ENCODE measurements around the gene WWOX.

The WWOX gene

DNA sequence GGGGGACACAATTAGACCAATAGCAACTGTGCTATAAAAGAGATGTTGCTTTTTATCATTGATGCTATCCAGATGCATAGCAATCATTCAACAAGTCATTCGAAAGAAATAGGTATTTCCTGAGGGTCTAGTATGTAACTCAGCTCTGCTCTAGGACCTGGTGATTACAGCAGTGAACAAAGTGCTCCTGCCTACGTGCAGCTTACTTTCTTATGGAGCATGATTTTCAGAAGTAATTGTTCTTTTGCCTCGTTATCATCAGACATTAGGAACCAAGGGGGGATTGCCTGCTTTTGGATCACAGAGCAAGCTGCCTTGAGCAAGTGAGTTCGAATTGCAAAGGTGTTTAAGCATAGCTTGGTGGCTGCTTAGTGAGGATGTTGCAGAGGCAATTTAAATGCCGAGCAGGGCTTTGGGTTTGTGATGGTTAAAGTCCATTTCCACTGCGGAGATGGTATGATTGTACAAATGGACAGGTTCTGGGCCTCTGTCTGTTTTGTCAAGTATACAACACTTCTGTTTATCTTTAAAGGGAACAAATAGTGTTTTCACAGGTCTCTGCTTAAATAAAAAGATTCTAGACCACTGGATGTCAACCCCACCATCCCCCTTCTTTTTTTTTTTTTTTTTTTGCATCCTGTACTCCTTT, 41.5 kb downstream of the WWOX start:
- in situ Hi-C loops (cut with MboI; ENCODE audit: low sequenced_read_pairs): no loop called here

DNA sequence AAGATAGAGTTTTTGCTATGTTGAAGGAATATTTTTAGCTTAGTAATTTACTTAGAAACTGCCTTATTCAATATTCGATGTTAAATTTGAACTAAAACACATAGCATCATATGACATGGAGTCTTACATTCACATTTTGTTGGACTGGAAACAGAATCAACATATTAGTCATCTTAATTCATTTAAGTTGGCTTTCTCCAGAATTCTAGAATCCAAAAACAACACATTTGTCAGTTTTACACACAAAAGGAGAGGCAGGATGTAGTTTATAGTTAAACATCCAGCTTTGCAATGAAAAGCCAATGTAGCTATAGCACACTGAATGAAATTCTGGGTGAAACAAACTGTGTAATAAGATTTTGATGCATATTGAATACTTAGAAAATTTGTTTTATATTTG, 43.3 kb downstream of the WWOX start:
- in situ Hi-C loops (cut with MboI; ENCODE audit: low sequenced_read_pairs): no loop called here

DNA sequence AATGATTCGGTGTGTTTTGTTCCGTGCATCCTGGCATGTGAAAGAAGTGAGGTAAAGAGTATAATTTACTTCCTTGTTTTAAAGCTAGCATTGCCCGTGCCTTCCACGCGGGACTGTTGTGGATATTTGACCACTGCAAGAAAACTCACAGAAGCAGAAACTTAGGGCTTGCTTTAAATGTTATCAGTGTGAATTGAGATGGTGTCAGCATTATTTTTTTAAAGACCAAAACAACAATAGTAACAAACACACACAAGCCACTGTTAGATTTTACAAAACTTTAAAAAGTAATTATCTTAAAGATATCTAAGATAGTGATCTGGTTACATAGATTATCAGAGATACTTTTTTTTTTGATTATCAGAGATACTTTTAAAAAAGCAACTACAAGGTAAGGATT, 47.4 kb downstream of the WWOX start:
- in situ Hi-C loops (cut with MboI; ENCODE audit: low sequenced_read_pairs): no loop called here

DNA sequence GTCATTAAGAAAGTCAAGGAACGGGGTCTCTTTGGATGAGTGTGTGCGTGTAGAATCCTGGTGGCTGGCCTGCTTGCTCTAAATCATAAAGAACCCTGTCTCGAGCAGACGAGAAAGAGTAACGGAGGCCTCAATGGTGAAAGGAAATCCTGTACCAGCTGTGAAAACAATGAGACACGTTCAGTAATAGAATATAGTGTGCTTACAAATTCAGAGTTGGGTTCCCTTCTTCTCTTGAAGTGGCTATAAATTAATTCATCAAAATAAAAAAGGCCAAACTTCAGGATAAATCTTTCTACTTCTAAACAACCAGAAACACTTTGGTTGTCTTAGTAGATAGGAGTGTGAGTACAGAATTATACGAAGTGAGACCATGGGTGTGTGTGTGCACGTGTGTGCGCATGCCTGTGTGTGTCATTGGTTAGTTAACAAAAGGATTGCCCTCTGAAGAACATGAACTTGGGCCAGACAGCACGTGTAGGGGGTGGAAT, 48.5 kb downstream of the WWOX start:
- in situ Hi-C loops (cut with MboI; ENCODE audit: low sequenced_read_pairs): no loop called here

DNA sequence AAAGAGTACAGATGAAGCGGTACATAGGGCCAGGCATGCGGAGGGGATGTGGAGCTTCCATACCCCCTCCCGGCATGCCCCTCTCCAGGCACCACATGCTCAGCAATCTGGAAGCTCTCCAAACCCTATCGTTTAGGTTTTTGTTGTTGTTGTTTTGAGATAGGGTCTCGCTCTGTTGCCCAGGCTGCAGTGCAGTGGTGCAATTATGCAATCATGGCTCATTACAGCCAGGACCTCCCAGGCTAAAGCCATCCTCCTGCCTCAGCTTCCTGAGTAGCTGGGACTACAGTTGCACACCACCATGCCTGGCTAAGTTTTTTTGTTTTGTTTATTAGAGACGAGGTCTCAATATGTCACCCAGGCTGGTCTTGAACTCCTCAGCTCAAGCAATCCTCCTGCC, 50.8 kb downstream of the WWOX start:
- in situ Hi-C loops (cut with MboI; ENCODE audit: low sequenced_read_pairs): no loop called here

DNA sequence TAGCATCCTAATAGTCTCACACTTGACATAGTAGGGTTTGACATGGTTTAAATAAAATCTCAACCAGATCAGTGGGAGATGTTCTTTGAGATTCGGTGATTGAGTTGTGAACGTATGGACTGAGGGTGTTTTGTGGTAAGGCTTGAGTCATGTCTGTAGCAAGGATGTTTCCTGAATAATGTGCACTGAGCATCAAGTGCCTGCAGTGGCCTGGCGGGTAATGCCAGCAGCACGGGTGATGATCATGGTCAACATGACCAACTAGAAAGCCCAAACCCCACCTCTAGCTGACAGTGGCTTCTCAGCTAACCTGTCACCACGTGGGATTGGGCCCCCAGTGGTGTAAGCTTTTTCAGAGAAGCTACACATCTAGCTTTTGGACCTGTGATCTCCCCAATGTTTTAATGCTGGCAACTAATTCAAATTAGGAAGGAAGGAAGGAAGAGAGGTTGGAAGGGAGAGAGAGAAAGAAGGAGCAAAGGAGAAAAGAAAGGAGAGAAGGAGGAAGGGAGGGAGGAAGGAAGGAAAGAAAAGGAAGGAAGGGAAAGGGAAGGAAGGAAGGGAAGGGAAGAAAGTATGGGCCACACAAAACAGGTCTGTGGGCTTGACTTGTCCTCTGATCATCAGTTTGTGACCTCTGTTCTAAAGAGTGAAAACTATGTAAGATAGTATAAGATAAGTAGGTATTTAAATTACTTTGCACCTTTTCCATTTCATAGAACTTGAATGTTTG, 55.4 kb downstream of the WWOX start:
- in situ Hi-C loops (cut with MboI; ENCODE audit: low sequenced_read_pairs): no loop called here

DNA sequence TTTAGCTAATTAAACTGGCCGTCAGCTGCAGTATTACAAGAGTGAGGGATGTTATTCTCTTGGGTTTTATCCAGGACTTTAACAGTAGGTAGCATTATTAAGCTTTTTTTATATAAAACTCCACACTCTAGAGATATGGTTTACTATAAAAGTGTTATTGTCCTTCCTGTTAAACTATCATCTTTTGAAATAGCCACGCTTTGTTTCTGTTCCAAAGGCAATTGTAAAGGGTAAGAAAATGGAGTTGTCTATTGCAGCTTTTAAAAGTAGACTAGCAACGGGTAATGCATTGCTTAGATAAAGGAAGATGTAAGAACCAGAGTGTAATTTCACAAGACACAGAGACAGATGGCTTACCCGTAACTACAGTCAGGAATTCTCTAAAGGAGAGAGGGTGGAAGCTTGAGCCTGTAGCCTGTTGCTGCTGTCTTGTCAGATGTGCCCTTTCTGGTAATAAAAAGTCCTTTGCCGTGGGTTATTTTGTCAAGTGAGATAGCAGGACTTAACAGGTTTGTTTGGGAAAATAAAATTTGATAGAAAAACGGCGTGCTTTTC, 56.4 kb downstream of the WWOX start:
- in situ Hi-C loops (cut with MboI; ENCODE audit: low sequenced_read_pairs): no loop called here

DNA sequence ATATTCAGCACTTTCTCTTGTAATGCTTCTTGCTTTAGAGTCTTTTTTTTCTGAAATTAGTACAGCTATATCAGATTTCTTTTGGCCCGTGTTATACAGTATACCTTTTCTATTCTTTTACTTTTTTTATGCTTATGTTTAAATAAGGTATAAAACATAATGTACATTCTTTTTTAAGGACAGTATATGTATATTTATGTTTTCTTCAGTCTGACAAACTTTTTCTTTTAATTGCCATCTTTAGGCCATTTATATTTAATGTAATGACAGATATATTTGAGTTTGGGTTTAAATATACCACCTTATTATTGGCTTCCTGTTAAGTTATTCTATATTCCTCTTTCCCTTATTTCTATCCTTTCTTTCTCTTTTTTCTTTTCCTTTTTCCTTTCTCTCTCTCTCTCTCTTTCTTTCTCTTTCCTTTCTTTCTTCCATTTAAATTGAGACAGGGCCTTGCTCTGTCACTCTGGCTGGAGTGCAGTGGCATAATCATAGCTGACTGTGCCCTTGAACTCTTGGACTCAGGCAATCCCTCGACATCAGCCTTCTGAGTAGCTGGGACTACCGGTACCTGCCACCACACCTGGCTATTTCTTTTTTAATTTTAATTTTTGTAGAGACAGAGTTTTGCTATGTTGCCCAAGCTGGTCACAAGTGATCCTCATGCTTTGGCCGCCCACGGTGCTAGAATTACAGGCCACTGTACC, 61.7 kb downstream of the WWOX start:
- in situ Hi-C loops (cut with MboI; ENCODE audit: low sequenced_read_pairs): no loop called here

DNA sequence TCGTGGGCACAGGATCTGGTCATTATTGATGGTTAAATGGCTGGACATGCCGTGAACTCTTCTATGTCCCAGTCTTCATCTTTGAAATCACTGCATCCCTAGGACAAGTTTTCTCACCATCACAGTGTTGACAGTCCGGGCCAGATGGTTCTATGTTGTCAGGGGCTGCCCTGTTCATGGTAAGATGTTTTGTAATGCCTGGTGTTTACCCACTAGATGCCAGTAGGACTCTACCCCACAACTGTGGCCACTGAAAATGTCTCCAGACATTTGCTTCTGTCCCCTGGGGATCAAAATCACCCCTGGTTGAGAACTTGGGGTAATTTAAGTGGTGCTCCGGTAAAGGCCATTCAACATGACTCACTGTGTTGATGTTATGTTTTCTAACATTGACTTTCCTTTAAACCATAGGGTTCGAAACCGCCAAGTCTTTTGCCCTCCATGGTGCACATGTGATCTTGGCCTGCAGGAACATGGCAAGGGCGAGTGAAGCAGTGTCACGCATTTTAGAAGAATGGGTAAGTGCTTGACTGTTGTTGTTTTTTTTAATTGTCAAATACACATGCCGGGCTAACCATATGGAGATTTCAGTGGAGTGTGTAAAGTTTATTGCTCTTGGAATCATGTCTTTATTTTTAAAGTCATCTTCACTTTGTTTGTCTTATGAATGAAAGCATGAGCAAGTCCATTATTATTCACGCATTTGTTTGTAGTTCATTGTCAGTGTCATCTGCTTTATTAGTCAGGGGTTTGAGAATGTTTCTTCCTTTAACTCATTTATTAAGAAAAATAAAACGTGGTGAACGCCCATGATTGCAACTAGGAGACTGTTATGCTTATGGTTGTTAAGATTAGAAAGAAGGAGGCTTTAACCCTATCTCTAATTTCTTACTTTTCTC, 64.6 kb downstream of the WWOX start:
- in situ Hi-C loops (cut with MboI; ENCODE audit: low sequenced_read_pairs): no loop called here

DNA sequence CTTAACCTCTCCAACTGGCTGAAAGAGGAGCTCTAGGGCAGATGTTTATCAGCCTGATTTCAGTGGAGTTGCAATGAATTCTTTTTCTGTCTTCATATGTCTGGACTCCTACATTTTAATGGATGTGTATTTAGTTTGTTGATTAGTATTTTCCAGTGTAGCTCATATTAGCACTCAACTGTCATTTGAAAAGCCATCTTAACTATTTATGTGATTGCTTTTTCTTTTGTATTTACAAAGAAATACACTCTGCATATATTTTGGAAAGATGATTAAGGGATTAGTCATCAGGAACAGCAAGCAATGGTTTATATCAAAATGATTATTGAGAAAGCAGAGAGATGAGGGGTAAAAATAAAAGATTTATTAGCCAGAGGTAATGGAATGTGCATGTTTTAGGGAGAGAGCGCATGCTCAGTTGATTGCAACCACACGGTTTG, 71.1 kb downstream of the WWOX start:
- in situ Hi-C loops (cut with MboI; ENCODE audit: low sequenced_read_pairs): no loop called here

DNA sequence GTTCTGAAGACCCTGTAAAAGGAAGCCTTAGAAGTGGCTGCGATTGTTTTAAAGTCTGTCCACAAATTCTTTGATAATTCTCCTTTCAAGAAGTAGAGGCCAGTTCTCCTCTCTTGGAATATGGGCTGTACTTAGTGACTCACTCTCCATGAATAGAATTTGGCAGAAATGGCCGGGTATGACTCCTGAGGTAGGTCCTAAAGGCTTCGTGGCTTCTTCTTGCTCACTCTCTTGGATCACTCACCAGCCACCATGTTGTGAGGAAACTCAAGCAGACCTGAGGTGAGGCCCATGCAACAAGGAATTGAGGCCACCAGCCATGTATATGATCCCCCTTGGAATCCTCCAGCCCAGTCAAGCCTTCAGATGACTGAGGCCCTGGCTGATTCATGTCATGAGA, 75.8 kb downstream of the WWOX start:
- in situ Hi-C loops (cut with MboI; ENCODE audit: low sequenced_read_pairs): no loop called here

DNA sequence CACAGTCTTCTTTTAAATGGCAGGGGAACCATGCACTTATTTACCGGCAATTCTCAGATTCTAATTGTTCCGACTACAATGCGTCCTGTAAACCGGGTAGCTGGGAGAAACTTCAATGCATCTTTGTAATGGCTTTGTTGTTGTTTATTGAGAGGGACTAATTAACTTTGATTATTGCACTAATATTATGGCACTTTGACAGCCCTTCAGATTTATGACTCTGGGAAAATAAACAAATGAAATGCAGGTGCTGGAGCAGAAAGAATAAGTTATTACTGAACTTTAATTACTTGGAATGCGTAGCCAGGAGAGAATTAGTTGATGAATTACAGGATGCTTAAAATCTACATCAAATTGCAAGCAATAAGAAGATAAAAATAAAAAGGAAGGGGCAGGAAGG, 77.0 kb downstream of the WWOX start:
- in situ Hi-C loops (cut with MboI; ENCODE audit: low sequenced_read_pairs): no loop called here

DNA sequence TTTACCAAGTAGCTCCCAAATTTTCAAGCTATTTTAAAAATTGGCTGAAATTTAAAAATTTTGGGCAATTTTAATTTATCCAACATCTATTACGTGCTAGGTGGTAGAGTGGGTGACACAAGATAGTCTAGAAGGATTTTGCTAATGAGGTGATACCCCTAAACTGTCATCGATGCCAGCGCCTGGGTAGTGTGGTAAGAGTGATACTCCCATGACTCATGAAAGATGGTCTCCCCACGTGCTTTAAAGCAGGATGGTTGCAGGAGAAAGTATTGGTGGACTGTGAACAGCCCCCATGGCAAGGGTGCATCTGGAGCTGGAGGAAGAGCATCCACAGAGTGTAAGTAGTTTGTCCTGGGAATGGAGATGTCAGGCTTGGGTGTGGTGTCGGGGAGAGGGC, 77.8 kb downstream of the WWOX start:
- in situ Hi-C loops (cut with MboI; ENCODE audit: low sequenced_read_pairs): no loop called here

DNA sequence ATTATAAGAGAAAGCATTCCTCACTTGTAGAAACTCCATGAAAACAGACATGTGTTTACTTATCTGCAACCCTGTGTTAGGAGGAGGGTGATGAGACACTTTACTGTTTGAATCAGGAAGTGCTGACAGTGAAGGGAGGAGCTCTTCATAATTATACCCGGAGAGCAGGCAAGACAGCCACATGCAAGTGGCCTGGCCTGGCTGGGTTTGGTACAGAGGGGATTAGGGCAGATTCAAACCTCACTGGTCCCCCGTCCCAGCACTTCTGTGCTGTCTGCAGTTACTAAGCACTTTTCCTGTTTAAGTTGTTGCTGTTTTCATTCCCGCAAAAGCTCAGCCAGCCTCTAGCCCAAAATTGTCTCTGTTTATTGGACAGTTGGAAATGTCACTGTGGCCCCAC, 78.5 kb downstream of the WWOX start:
- in situ Hi-C loops (cut with MboI; ENCODE audit: low sequenced_read_pairs): no loop called here

DNA sequence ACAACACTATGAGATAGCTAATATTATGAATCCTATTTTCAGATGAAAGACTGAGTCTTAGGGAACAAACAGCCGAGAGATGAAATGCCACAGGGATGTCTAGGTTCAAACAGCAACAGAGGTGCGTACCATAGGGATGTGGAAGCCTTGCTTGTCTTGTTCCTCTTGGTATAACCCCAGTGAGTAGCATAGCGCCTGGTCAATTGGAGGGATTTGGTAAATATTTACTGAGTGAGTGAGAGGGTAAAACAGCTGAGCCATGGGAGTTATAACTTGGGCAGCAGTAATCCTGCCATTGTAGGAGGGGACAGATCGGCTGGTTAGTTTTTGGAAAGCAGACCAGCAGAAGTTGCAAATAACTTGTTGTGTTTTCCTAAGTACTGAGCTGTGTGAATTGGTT, 80.2 kb downstream of the WWOX start:
- in situ Hi-C loops (cut with MboI; ENCODE audit: low sequenced_read_pairs): no loop called here

DNA sequence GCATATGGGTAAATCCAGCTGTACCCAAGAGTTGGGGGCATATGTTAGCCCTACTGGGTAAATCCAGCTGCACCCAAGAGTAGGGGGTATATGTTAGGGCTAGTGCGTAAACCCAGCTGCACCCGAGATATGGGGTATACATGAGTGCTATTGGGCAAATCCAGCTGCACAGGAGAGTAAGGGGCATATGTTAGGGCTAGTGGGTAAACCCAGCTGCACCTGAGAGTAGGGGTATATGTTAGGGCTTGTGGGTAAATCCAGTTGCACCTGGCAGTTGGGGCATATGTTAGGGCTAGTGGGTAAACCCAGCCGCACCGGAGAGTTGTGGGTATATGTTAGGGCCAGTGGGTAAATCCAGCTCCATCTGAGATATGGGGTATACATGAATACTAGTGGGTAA, 80.9 kb downstream of the WWOX start:
- in situ Hi-C loops (cut with MboI; ENCODE audit: low sequenced_read_pairs): no loop called here

DNA sequence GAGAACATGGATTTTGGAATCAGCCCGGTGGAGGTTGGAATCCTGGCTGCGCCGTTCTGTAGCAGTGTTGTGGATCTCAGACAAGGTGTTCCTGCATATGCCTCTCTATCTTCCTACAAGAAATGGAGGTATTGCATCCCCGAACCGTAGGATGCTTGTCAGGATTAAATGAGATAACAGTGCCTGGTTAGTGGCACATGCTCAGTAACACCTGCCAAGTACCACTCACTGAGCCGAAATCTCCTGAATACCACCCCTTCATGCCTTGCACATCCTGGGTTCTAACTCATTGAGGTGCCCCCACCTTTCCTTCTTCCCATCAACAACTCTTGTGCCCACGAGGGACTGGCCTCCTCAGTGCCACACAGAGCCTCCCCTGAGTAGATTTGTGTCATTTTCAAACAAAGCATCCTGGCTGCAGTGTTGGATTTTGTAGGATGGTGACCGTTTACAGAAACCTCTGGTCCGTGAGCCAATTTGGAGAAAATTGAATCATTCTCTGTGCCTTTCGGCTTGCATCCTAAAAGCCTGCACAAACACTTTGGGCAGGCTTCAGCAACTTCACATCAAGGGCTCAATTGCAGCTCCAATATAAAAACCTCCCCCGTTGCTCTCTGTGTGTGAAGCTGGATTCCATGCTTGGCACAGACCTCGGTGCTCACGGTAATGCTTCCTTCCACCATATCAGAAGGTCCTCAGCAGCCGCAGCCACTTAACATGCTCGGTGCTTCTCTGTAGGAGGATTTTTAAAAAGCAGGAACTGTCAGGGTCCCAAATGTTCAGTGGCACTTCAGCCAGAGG, 84.2 kb downstream of the WWOX start:
- in situ Hi-C loops (cut with MboI; ENCODE audit: low sequenced_read_pairs): no loop called here

DNA sequence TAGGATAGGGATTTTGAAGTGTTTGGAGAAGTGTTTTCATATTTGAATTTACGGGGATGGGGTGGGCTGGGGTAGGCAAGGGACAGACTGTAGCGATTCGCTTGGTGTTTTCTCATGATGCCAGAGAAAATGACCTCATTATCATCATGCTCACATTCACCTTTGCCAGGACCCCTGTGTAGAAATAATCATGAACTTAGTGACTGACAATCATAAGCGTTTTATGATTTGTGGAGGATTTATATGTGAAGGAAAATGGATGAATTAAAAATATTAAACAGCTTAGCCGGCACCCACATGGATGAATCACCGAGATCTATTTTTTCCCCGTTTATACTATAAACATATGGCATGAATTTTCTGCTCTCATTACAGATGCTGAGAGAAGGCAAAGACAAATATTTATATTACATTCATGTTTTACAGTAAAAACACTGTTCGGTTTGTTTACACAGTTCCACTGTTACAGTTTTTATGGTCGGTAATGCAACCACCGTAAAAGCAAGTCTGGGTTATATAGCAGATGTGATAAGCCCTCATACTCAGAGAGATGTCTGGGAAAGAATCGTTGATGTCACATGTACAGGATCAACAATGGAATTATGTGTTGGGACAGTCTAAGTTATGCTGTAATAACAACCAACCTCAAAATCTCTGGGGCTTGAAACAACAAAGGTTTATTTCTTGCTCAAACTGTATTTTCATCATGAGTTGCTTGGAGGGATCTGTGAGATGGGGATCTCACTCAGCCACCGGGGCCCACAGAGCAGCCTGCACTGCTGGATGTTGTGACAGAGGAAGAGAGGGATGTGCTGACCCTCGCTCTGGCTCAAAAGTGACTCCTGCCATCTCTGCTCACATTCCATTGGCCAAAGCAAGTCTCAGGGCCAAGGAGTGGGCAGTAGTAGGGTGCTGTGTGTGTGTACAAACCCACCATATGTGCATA, 85.1 kb downstream of the WWOX start:
- in situ Hi-C loops (cut with MboI; ENCODE audit: low sequenced_read_pairs): no loop called here

DNA sequence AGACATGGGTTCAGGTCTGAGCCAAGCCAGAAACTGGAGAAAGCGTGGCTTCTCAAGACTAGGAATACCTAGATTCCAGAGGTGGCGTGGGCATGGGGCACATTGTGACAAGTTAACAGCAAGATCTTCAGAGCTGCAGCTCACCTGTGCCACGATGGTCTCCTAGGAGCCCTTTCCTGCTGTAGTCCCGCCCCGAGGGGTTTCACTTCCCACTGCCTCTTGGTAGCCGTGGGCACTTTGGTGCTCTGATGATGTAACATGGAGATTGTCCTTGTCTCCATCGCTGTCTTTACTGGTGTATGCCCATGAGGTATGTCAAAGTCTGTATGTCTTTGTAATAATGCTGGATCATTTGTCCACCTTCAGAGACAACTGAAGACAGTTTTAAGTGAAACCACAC, 89.7 kb downstream of the WWOX start:
- in situ Hi-C loops (cut with MboI; ENCODE audit: low sequenced_read_pairs): no loop called here

Measured in HL-60/S4 treated with retinoic acid at 250 ng/mL for 4 days and 3 days (cell line).